H1 (cell line): ENCODE data around the gene MRPL1. TPM values are rescaled to one million over a fixed set of nuclear protein-coding genes. Genes with fewer than 3 reads are reported as not detected.

Source experiments
- CTCF ChIA-PET: fragments of 300-600 bp; sonication (Branson Sonifier 250); formaldehyde crosslinking; loops from one replicate; lab custom pipeline; 2021; ENCODE audit not compliant: partially characterized antibody; lab: Charles Lee
- POLR2A ChIA-PET: fragments of 300-600 bp; sonication (Branson Sonifier 250); formaldehyde crosslinking; loops from one replicate; lab custom pipeline; 2021; ENCODE audit warnings: inconsistent platforms; ENCODE audit not compliant: partially characterized antibody; lab: Charles Lee
- DNase-seq, 2 experiments: peaks; one replicate each; pipeline versions ENCODE4 v3.0.0 to v3.0.0-alpha.2; 2010 to 2022; ENCODE audit warnings: low spot score in 2 of 2, low read depth in 1 of 2, mixed read lengths in 1 of 2
- FAIRE-seq: peaks from 2 replicates; lab custom pipeline; 2011; peaks lifted over from hg19 to GRCh38; lab: Jason Lieb, UNC
- H2AFZ ChIP-seq: 2 replicates; pipeline ENCODE4 v1.8.1; 2012; ENCODE audit warnings: low read length, inconsistent platforms
- H2AK5ac ChIP-seq: 2 replicates; pipeline ENCODE4 v1.6.1; 2013; ENCODE audit warnings: low read depth, low read length
- H2BK120ac ChIP-seq: replicated peaks from 2 replicates; pipeline ENCODE3; 2013; ENCODE audit warnings: low read depth, low read length, inconsistent platforms
- H2BK12ac ChIP-seq: 2 replicates; pipeline ENCODE4 v1.6.1; 2013; ENCODE audit warnings: low read depth, low read length
- H2BK15ac ChIP-seq: 2 replicates; pipeline ENCODE4 v1.6.1; 2013; ENCODE audit warnings: low read length
- H2BK20ac ChIP-seq: 2 replicates; pipeline ENCODE4 v1.6.1; 2013; ENCODE audit warnings: low read length
- H2BK5ac ChIP-seq: 2 replicates; pipeline ENCODE4 v1.6.1; 2013; ENCODE audit warnings: low read depth, low read length
- H3K14ac ChIP-seq: 2 replicates; pipeline ENCODE4 v1.6.1; 2013; ENCODE audit warnings: inconsistent platforms; ENCODE audit not compliant: insufficient read length
- H3K18ac ChIP-seq: 2 replicates; pipeline ENCODE4 v1.6.1; 2013; ENCODE audit warnings: low read length; ENCODE audit errors: extremely low read depth
- H3K23ac ChIP-seq: 2 replicates; pipeline ENCODE4 v1.6.1; 2013; ENCODE audit warnings: inconsistent platforms; ENCODE audit not compliant: insufficient read length
- H3K23me2 ChIP-seq: 2 replicates; pipeline ENCODE4 v1.6.1; 2013; ENCODE audit warnings: low read depth, low read length
- H3K27ac ChIP-seq: 2 replicates; pipeline ENCODE4 v1.6.1; 2011; ENCODE audit warnings: low read depth, low read length, inconsistent platforms
- H3K27me3 ChIP-seq, 4 experiments: replicated peaks in 1 of 4; 1 replicate in 1 of 4; 2 replicates in 3 of 4; pipeline versions ENCODE4 v1.6.1 to v1.8.1; 2011 to 2013; ENCODE audit warnings: low read length in 3 of 4, mild to moderate bottlenecking in 3 of 4, inconsistent platforms in 2 of 4, mixed read lengths in 2 of 4, moderate library complexity in 1 of 4; ENCODE audit not compliant: control insufficient read depth in 3 of 4, insufficient read depth in 3 of 4; ENCODE audit errors: extremely low read depth in 1 of 4
- H3K36me3 ChIP-seq, 4 experiments: 2 replicates each; pipeline versions ENCODE4 v1.6.1 to v1.8.1; 2011 to 2013; ENCODE audit warnings: mild to moderate bottlenecking in 4 of 4, low read length in 3 of 4, moderate library complexity in 2 of 4, control low read depth in 1 of 4, inconsistent platforms in 1 of 4; ENCODE audit not compliant: insufficient read depth in 4 of 4, control insufficient read depth in 2 of 4
- H3K4ac ChIP-seq: replicated peaks from 2 replicates; pipeline ENCODE3; 2013; ENCODE audit warnings: low read length, low read depth, mixed read lengths, inconsistent platforms; ENCODE audit not compliant: insufficient read length
- H3K4me1 ChIP-seq, 4 experiments: replicated peaks in 1 of 4; 1 replicate in 1 of 4; 2 replicates in 3 of 4; pipeline versions ENCODE4 v1.6.1 to v1.8.1; 2011 to 2013; ENCODE audit warnings: low read length in 3 of 4, inconsistent platforms in 2 of 4, mixed read lengths in 1 of 4; ENCODE audit not compliant: insufficient read depth in 4 of 4, control insufficient read depth in 3 of 4
- H3K4me2 ChIP-seq, 2 experiments: 2 replicates each; pipeline versions ENCODE4 v1.6.1 to v1.8.1; 2011 to 2013; ENCODE audit warnings: low read depth in 2 of 2, low read length in 2 of 2, control low read depth in 1 of 2, inconsistent platforms in 1 of 2, mild to moderate bottlenecking in 1 of 2; ENCODE audit not compliant: insufficient read depth in 1 of 2
- H3K4me3 ChIP-seq, 4 experiments: fragments of 200-600, 300-600 bp in 1 of 4; sonication (generic), shearing (Covaris generic), sonication (Bioruptor Twin) in 1 of 4; 2 replicates each; pipeline versions ENCODE4 v1.5.1 to v1.8.1; 2011 to 2016; ENCODE audit warnings: low read length in 4 of 4, low read depth in 3 of 4, control low read depth in 2 of 4, inconsistent platforms in 2 of 4, mild to moderate bottlenecking in 2 of 4, mixed read lengths in 1 of 4, moderate library complexity in 1 of 4; ENCODE audit not compliant: insufficient read depth in 2 of 4; ENCODE audit errors: extremely low read depth in 1 of 4
- H3K56ac ChIP-seq: replicated peaks from 2 replicates; pipeline ENCODE3; 2013; ENCODE audit warnings: low read depth, mild to moderate bottlenecking, mixed read lengths, low read length, inconsistent platforms; ENCODE audit not compliant: insufficient read length
- H3K79me1 ChIP-seq: 2 replicates; pipeline ENCODE4 v1.6.1; 2013; ENCODE audit warnings: low read depth, low read length, control low read depth
- H3K79me2 ChIP-seq, 2 experiments: 2 replicates each; pipeline versions ENCODE4 v1.6.1 to v1.8.1; 2012 to 2013; ENCODE audit warnings: low read length in 2 of 2, mild to moderate bottlenecking in 2 of 2, inconsistent platforms in 1 of 2; ENCODE audit not compliant: insufficient read depth in 2 of 2, control insufficient read depth in 1 of 2
- H3K9ac ChIP-seq, 4 experiments: replicated peaks in 1 of 4; 1 replicate in 1 of 4; 2 replicates in 3 of 4; pipeline versions ENCODE4 v1.6.1 to v1.8.1; 2011 to 2013; ENCODE audit warnings: low read depth in 3 of 4, low read length in 3 of 4, control low read depth in 2 of 4, mild to moderate bottlenecking in 2 of 4, moderate library complexity in 2 of 4, inconsistent platforms in 1 of 4; ENCODE audit errors: extremely low read depth in 1 of 4
- H3K9me3 ChIP-seq, 2 experiments: 2 replicates each; pipeline versions ENCODE4 v1.6.1 to v1.8.1; 2012 to 2013; ENCODE audit warnings: mild to moderate bottlenecking in 2 of 2, moderate library complexity in 2 of 2, control low read depth in 1 of 2, inconsistent platforms in 1 of 2, low read depth in 1 of 2, low read length in 1 of 2, mixed read lengths in 1 of 2; ENCODE audit not compliant: insufficient read depth in 2 of 2
- H4K20me1 ChIP-seq, 2 experiments: replicated peaks in 1 of 2; 2 replicates each; pipeline versions ENCODE3 to v1.8.1; 2011 to 2013; ENCODE audit warnings: inconsistent platforms in 2 of 2, low read length in 2 of 2, mild to moderate bottlenecking in 1 of 2; ENCODE audit not compliant: insufficient read depth in 2 of 2, control insufficient read depth in 1 of 2
- H4K5ac ChIP-seq: 2 replicates; pipeline ENCODE4 v1.6.1; 2013; ENCODE audit warnings: low read length, low read depth, mixed read lengths, inconsistent platforms; ENCODE audit not compliant: insufficient read length
- H4K8ac ChIP-seq: 2 replicates; pipeline ENCODE4 v1.8.0; 2013; ENCODE audit warnings: mild to moderate bottlenecking, moderate library complexity, low read length, inconsistent platforms; ENCODE audit not compliant: insufficient read depth; ENCODE audit errors: extremely low read depth
- H4K91ac ChIP-seq: replicated peaks from 2 replicates; pipeline ENCODE3; 2013; ENCODE audit warnings: low read length, mixed read lengths, inconsistent platforms; ENCODE audit not compliant: insufficient read length
- BRCA1 ChIP-seq: IDR thresholded peaks from 2 replicates; pipeline ENCODE4 v1.6.1; 2012; ENCODE audit warnings: low read depth, low read length, improper control_type of control experiment
- CTBP2 ChIP-seq: IDR thresholded peaks from 2 replicates; pipeline ENCODE4 v1.7.0; 2011; ENCODE audit warnings: borderline replicate concordance, mild to moderate bottlenecking, moderate library complexity, mixed read lengths, low read length; ENCODE audit not compliant: insufficient read depth, insufficient read length
- FOSL1 ChIP-seq: IDR thresholded peaks from 2 replicates; pipeline ENCODE4 v1.6.1; 2011; ENCODE audit warnings: mild to moderate bottlenecking, low read depth, low read length, moderate library complexity; ENCODE audit not compliant: insufficient read depth
- HDAC2 ChIP-seq, 2 experiments: fragments of 300-600 bp in 1 of 2; sonication (generic) in 1 of 2; IDR thresholded peaks; 2 replicates each; pipeline ENCODE4 v1.6.1; 2011 to 2012; ENCODE audit warnings: low read depth in 2 of 2, low read length in 2 of 2, mild to moderate bottlenecking in 2 of 2, moderate library complexity in 2 of 2, borderline replicate concordance in 1 of 2, inconsistent platforms in 1 of 2
- JUN ChIP-seq: IDR thresholded peaks from 2 replicates; pipeline ENCODE4 v1.6.1; 2011; ENCODE audit warnings: low read depth, mild to moderate bottlenecking, improper control_type of control experiment, low read length
- KDM1A ChIP-seq: fragments of 200-600, 300-600 bp; sonication (generic); IDR thresholded peaks from 2 replicates; pipeline ENCODE4 v1.7.1; 2016; ENCODE audit warnings: mild to moderate bottlenecking, low read length, borderline replicate concordance
- KDM5A ChIP-seq: fragments of 200-600 bp; IDR thresholded peaks from 2 replicates; pipeline ENCODE4 v1.7.1; 2012; ENCODE audit warnings: mild to moderate bottlenecking, low read length, inconsistent platforms, mixed read lengths
- PHF8 ChIP-seq: fragments of 200-600 bp; sonication (generic); conservative IDR thresholded peaks from 2 replicates; pipeline ENCODE4 v1.7.1; 2012; ENCODE audit warnings: low read depth, mild to moderate bottlenecking, inconsistent platforms, low read length, moderate library complexity
- POU5F1 ChIP-seq: IDR thresholded peaks from 2 replicates; pipeline ENCODE4 v1.6.1; 2011; ENCODE audit warnings: low read depth, mild to moderate bottlenecking, low read length, moderate library complexity
- RBBP5 ChIP-seq: IDR thresholded peaks from 2 replicates; pipeline ENCODE4 v1.7.1; 2012; ENCODE audit warnings: low read depth, mild to moderate bottlenecking, inconsistent platforms, low read length, moderate library complexity, borderline replicate concordance
- SIN3A ChIP-seq, 2 experiments: IDR thresholded peaks in 1 of 2; conservative IDR thresholded peaks in 1 of 2; 2 replicates each; pipeline ENCODE4 v1.6.1; 2011 to 2012; ENCODE audit warnings: low read length in 2 of 2, improper control_type of control experiment in 1 of 2, low read depth in 1 of 2, mild to moderate bottlenecking in 1 of 2
- SP1 ChIP-seq: IDR thresholded peaks from 2 replicates; pipeline ENCODE4 v1.6.1; 2011; ENCODE audit warnings: low read depth, low read length
- TAF1 ChIP-seq: IDR thresholded peaks from 2 replicates; pipeline ENCODE4 v1.6.1; 2011; ENCODE audit warnings: mild to moderate bottlenecking, low read depth, low read length
- TBP ChIP-seq: IDR thresholded peaks from 2 replicates; pipeline ENCODE4 v1.6.1; 2011; ENCODE audit warnings: low read depth, low read length, improper control_type of control experiment
- WGBS, 2 experiments: shearing (Covaris generic) in 1 of 2; methylation state at CpG; one replicate each; pipeline versions ENCODE4 v1.1.6 to v1.1.7; 2013 to 2015; ENCODE audit warnings: low lambda C conversion rate in 2 of 2, mixed read lengths in 2 of 2, inconsistent platforms in 1 of 2, low coverage in 1 of 2, missing lambda C conversion rate in 1 of 2; ENCODE audit not compliant: insufficient replicate concordance in 2 of 2, insufficient coverage in 1 of 2, insufficient read length in 1 of 2; ENCODE audit errors: extremely low coverage in 1 of 2, missing lambda C conversion rate in 1 of 2; 5-methylcytosine and 5-hydroxymethylcytosine counted together
- polyA plus RNA-seq, 7 experiments: library from polyadenylated mRNA; depleted of rRNA in 3 of 7; stranded (reverse) in 5 of 7; unstranded in 2 of 7; fragments of >200 nt in 5 of 7; fragments of 200-250 nt in 2 of 7; gene quantifications; 1 replicate in 5 of 7; 2 replicates in 1 of 7; 4 replicates in 1 of 7; pipeline versions ENCODE4 v1.2.1 to v1.2.3, GENCODE V29; 2011 to 2013; ENCODE audit warnings: missing spikeins in 2 of 7, mixed read lengths in 2 of 7
- total RNA-seq: library from RNA; stranded (reverse); fragmentation: NEBNext Ultra II Directional; extraction: Animal tissue kit (Norgen Biotek cat#: 25700); gene quantifications from 2 replicates; pipeline ENCODE4 v1.2.1, GENCODE V29; 2021

MRPL1 gene
- total and polyA plus RNA-seq, 2 of the 8 experiments (the other 6 are each of a cell fraction or from before 2014, with no cell fraction given): 9.6 to 37.0 TPM

- no peak overlapping the region for H3K4me3 ChIP-seq
- TF ChIP-seq FOSL1 (no peak), KDM1A (no peak), KDM5A (no peak), BRCA1 (no peak), RBBP5 (no peak), TBP (no peak), JUN (no peak), CTBP2 (no peak), PHF8 (no peak), POU5F1 (no peak), SIN3A (conservative IDR thresholded peaks at IDR 0.05 in 1 of 2, IDR thresholded peaks at IDR 0.05 in 1 of 2; ENCODE audit: low read depth in 1 of 2, low read length in 2 of 2) (no peak), SP1 (no peak), TAF1 (no peak), HDAC2 (IDR thresholded peaks at IDR 0.05; ENCODE audit: borderline replicate concordance in 1 of 2, low read depth in 2 of 2, low read length in 2 of 2) (no peak)
- no peak overlapping the region for H2AFZ ChIP-seq
- H3K27me3 ChIP-seq: no peaks in the 10 kb centered on the region
- H3K23ac ChIP-seq: no peak overlapping the region
- H4K5ac ChIP-seq: no peak overlapping the region
- H2BK12ac ChIP-seq: no peak overlapping the region
- no peak overlapping the region for H3K4me2 ChIP-seq
- H3K79me1 ChIP-seq: no peaks in the 10 kb centered on the region
- H3K9ac ChIP-seq: no peak overlapping the region
- H3K56ac ChIP-seq: no peak overlapping the region
- H3K36me3 ChIP-seq: peaks cover 0 to 2% (median 0%) of the 10 kb centered on the region in 4 experiments; a peak in 2 of 8 replicates
- H2BK20ac ChIP-seq: no peak overlapping the region
- H3K14ac ChIP-seq: no peak overlapping the region
- no peaks in the 10 kb centered on the region for H3K23me2 ChIP-seq
- no peak overlapping the region for H3K18ac ChIP-seq
- H4K20me1 ChIP-seq: no peaks in the 10 kb centered on the region
- no peak overlapping the region for H2BK15ac ChIP-seq
- H3K27ac ChIP-seq: no peak overlapping the region
- 90% methylated on average over 4 of the region's 4 CpGs; no CpG with 5 or more reads in 1 of the 2 experiments for WGBS, 2 experiments
- H3K4ac ChIP-seq: no peak overlapping the region
- H3K4me1 ChIP-seq: no peaks in the 10 kb centered on the region
- no peak overlapping the region for H2BK120ac ChIP-seq
- H2AK5ac ChIP-seq: no peak overlapping the region
- POLR2A ChIA-PET: interaction anchor here (0.7 to 2.5 kb wide), 3 partner anchors 11 to 69 kb away, joined by 3 to 7 read pairs (median 5); partner anchors contain the start of gene MRPL1
- no peak for FAIRE-seq
- H4K8ac ChIP-seq: no peak overlapping the region
- DNase-seq: no peak
- no peaks in the 10 kb centered on the region for H3K9me3 ChIP-seq
- H2BK5ac ChIP-seq: no peak overlapping the region
- H3K79me2 ChIP-seq: no peaks in the 10 kb centered on the region
- H4K91ac ChIP-seq: no peak overlapping the region
- CTCF ChIA-PET: interaction anchor here (0.7 to 2.5 kb wide), 3 partner anchors 8 to 366 kb away, joined by 3 to 8 read pairs (median 3); no protein-coding TSS in a partner anchor
These were observed 68.2 kb downstream of the MRPL1 start for GRCh38 chr4:77930876-77931275.
